K562 (cell line): ENCODE results near the gene SCAMP5. TPM values are rescaled to one million over a fixed set of nuclear protein-coding genes. Genes with fewer than 3 reads are reported as not detected.

Experiments used
- ARNT ChIP-seq, 2 experiments: fragments of 450-650 bp; IDR thresholded peaks; 2 replicates each; pipeline ENCODE4 v1.6.1; 2016; ENCODE audit warnings: mild to moderate bottlenecking in 1 of 2
- CTCF ChIP-seq, 3 experiments: IDR thresholded peaks in 2 of 3; conservative IDR thresholded peaks in 1 of 3; 2 replicates each; pipeline ENCODE4 v1.5.1; 2011 to 2012; ENCODE audit warnings: low read length in 3 of 3, mild to moderate bottlenecking in 3 of 3, control low read depth in 2 of 3, improper control_type of control experiment in 1 of 3, inconsistent platforms in 1 of 3, low read depth in 1 of 3, mixed read lengths in 1 of 3, moderate library complexity in 1 of 3; ENCODE audit not compliant: insufficient read depth in 2 of 3
- GMEB1 ChIP-seq: fragments of 250-450 bp; sonication (Bioruptor Pico); IDR thresholded peaks from 2 replicates; pipeline ENCODE4 v1.4.0; 2020; ENCODE audit warnings: mild to moderate bottlenecking
- GTF2A2 ChIP-seq: IDR thresholded peaks from 2 replicates; pipeline ENCODE4 v1.6.1; 2016; ENCODE audit warnings: mild to moderate bottlenecking, missing genetic modification characterization, missing compliant biosample characterization
- HDAC6 ChIP-seq: IDR thresholded peaks from 2 replicates; pipeline ENCODE4 v1.6.1; 2012; ENCODE audit warnings: low read depth, mild to moderate bottlenecking, control low read depth, inconsistent platforms, low read length, moderate library complexity
- RBM22 ChIP-seq: fragments of 200-400 bp; formaldehyde crosslinking; IDR thresholded peaks from 2 replicates; pipeline ENCODE4 v1.6.1; 2018; ENCODE audit warnings: low read length, low read depth; ENCODE audit not compliant: poor library complexity, severe bottlenecking
- SNAPC5 ChIP-seq: fragments of 250-450 bp; sonication (Bioruptor Pico); IDR thresholded peaks from 2 replicates; pipeline ENCODE4 v1.8.0; 2021; ENCODE audit warnings: moderate library complexity, mild to moderate bottlenecking, inconsistent platforms
- TSC22D4 ChIP-seq: fragments of 450-650 bp; IDR thresholded peaks from 2 replicates; pipeline ENCODE4 v1.6.1; 2016; ENCODE audit warnings: missing genetic modification characterization, missing biosample characterization, control low read depth
- ZBTB1 ChIP-seq: sonication (generic); formaldehyde crosslinking; IDR thresholded peaks from 2 replicates; pipeline ENCODE4 v1.8.1; 2023; ENCODE audit warnings: missing genetic modification reagents, low read depth, mild to moderate bottlenecking, borderline replicate concordance
- ZBTB2 ChIP-seq: fragments of 450-650 bp; IDR thresholded peaks from 2 replicates; pipeline ENCODE4 v1.6.1; 2016; ENCODE audit warnings: antibody characterized with exemption
- ZNF232 ChIP-seq: sonication (generic); formaldehyde crosslinking; IDR thresholded peaks from 2 replicates; pipeline ENCODE4 v1.8.0; 2022; ENCODE audit warnings: mild to moderate bottlenecking, missing genetic modification reagents
- ZNF511 ChIP-seq: sonication (generic); formaldehyde crosslinking; IDR thresholded peaks from 2 replicates; pipeline ENCODE4 v1.8.0; 2022; ENCODE audit warnings: mild to moderate bottlenecking, missing genetic modification reagents
- polyA plus RNA-seq, 8 experiments: library from polyadenylated mRNA; depleted of rRNA in 4 of 8; stranded (reverse) in 5 of 8; unstranded in 3 of 8; fragments of >200 nt; fragmentation: Nextera tagmentation in 2 of 8; fragmentation: Illumina TruSeq in 1 of 8; extraction: Ambion mirVana in 2 of 8; extraction: Trizol in 1 of 8; gene quantifications; 2 replicates each; pipeline versions ENCODE4 v1.2.1 to v1.2.3, GENCODE V29; 2011 to 2014; ENCODE audit warnings: inconsistent platforms in 1 of 8, missing spikeins in 1 of 8
- total RNA-seq, 7 experiments: library from RNA; depleted of rRNA in 6 of 7; stranded (reverse); fragments of >200 nt in 6 of 7; fragmentation: Illumina TruSeq in 2 of 7; extraction: Trizol in 2 of 7; gene quantifications; 2 replicates each; pipeline versions ENCODE4 v1.2.1 to v1.2.3, GENCODE V29; 2011 to 2021; ENCODE audit warnings: low replicate concordance in 1 of 7
- TF ChIP-seq, protein P1 (sequence below): sonication (generic); formaldehyde crosslinking; IDR thresholded peaks from 2 replicates; pipeline ENCODE4 v1.8.1; 2023; ENCODE audit warnings: mild to moderate bottlenecking, missing genetic modification reagents
- TF ChIP-seq, protein P2 (sequence below): fragments of 250-450 bp; sonication (Bioruptor Pico); IDR thresholded peaks from 2 replicates; pipeline ENCODE4 v1.5.0; 2020; ENCODE audit warnings: mild to moderate bottlenecking, borderline replicate concordance

Gene SCAMP5
- total and polyA plus RNA-seq, 9 of the 15 experiments (the other 6 are each of a cell fraction or from before 2014, with no cell fraction given) = 0.09 to 0.29 (median 0.19) TPM; not detected in 5

- TF ChIP-seq GMEB1 (0 out of 2 replicates have a peak, but pooled peaks have one; percentile 42), ZBTB1 (CRISPR knock-in tag) (peak; percentile 99), TSC22D4 (tag) (no peak), GTF2A2 (tag) (no peak), CTCF (IDR thresholded peaks at IDR 0.05 in 2 of 3, conservative IDR thresholded peaks at IDR 0.05 in 1 of 3; ENCODE audit: insufficient read depth in 2 of 3, low read depth in 1 of 3, low read length in 3 of 3) (peak; percentile 38 to 62 (median 42); a peak in 5 of 6 replicates), ZNF232 (CRISPR knock-in tag) (peak; percentile 99), HDAC6 (0 out of 2 replicates have a peak, but pooled peaks have one; percentile 23), SNAPC5 (CRISPR knock-in tag) (no peak), ZBTB2 (0 out of 2 replicates have a peak, but pooled peaks have one; percentile 35), ARNT (IDR thresholded peaks at IDR 0.05) (no peak), ZNF511 (CRISPR knock-in tag) (peak; percentile 100), RBM22 (peak; percentile 79)
- TF ChIP-seq, protein P1, sequence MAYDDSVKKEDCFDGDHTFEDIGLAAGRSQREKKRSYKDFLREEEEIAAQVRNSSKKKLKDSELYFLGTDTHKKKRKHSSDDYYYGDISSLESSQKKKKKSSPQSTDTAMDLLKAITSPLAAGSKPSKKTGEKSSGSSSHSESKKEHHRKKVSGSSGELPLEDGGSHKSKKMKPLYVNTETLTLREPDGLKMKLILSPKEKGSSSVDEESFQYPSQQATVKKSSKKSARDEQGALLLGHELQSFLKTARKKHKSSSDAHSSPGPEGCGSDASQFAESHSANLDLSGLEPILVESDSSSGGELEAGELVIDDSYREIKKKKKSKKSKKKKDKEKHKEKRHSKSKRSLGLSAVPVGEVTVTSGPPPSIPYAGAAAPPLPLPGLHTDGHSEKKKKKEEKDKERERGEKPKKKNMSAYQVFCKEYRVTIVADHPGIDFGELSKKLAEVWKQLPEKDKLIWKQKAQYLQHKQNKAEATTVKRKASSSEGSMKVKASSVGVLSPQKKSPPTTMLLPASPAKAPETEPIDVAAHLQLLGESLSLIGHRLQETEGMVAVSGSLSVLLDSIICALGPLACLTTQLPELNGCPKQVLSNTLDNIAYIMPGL (CRISPR knock-in tag) = peak; percentile 98
- TF ChIP-seq, protein P2, sequence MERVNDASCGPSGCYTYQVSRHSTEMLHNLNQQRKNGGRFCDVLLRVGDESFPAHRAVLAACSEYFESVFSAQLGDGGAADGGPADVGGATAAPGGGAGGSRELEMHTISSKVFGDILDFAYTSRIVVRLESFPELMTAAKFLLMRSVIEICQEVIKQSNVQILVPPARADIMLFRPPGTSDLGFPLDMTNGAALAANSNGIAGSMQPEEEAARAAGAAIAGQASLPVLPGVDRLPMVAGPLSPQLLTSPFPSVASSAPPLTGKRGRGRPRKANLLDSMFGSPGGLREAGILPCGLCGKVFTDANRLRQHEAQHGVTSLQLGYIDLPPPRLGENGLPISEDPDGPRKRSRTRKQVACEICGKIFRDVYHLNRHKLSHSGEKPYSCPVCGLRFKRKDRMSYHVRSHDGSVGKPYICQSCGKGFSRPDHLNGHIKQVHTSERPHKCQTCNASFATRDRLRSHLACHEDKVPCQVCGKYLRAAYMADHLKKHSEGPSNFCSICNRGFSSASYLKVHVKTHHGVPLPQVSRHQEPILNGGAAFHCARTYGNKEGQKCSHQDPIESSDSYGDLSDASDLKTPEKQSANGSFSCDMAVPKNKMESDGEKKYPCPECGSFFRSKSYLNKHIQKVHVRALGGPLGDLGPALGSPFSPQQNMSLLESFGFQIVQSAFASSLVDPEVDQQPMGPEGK (CRISPR knock-in tag) = no peak
Measured at GRCh38 chr15:74955796-74956647, 39.3 kb upstream of the SCAMP5 start (continued).
